Measurements from ENCODE around the gene SPDL1.

- no peak for TF ChIP-seq CTCF (IDR thresholded peaks at IDR 0.05; ENCODE audit: low read depth, low read length, missing input control)
- no peak for TF ChIP-seq JUND (IDR thresholded peaks at IDR 0.05)
- TF ChIP-seq YY1 (IDR thresholded peaks at IDR 0.05), result no peak
- TF ChIP-seq, protein P1, sequence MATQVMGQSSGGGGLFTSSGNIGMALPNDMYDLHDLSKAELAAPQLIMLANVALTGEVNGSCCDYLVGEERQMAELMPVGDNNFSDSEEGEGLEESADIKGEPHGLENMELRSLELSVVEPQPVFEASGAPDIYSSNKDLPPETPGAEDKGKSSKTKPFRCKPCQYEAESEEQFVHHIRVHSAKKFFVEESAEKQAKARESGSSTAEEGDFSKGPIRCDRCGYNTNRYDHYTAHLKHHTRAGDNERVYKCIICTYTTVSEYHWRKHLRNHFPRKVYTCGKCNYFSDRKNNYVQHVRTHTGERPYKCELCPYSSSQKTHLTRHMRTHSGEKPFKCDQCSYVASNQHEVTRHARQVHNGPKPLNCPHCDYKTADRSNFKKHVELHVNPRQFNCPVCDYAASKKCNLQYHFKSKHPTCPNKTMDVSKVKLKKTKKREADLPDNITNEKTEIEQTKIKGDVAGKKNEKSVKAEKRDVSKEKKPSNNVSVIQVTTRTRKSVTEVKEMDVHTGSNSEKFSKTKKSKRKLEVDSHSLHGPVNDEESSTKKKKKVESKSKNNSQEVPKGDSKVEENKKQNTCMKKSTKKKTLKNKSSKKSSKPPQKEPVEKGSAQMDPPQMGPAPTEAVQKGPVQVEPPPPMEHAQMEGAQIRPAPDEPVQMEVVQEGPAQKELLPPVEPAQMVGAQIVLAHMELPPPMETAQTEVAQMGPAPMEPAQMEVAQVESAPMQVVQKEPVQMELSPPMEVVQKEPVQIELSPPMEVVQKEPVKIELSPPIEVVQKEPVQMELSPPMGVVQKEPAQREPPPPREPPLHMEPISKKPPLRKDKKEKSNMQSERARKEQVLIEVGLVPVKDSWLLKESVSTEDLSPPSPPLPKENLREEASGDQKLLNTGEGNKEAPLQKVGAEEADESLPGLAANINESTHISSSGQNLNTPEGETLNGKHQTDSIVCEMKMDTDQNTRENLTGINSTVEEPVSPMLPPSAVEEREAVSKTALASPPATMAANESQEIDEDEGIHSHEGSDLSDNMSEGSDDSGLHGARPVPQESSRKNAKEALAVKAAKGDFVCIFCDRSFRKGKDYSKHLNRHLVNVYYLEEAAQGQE (IDR thresholded peaks at IDR 0.05), result no peak
- no peak for TF ChIP-seq RAD21 (IDR thresholded peaks at IDR 0.05)
- TF ChIP-seq, protein P2, sequence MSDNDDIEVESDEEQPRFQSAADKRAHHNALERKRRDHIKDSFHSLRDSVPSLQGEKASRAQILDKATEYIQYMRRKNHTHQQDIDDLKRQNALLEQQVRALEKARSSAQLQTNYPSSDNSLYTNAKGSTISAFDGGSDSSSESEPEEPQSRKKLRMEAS (IDR thresholded peaks at IDR 0.05), result no peak
- TF ChIP-seq SP1 (IDR thresholded peaks at IDR 0.05), result no peak
Observed at GRCh38 chr5:169653091-169653490, 69.5 kb downstream of the SPDL1 start.

All from liver (tissue), 3 donors.